SHP77 treated with DMSO at 0.1 percent for 48 hours (cell line): ENCODE measurements around the gene IP6K2.

Experiments
- DNase-seq: peaks from one replicate; lab custom pipeline; 2025; lab: John Stamatoyannopoulos, UW

Gene IP6K2

DNA sequence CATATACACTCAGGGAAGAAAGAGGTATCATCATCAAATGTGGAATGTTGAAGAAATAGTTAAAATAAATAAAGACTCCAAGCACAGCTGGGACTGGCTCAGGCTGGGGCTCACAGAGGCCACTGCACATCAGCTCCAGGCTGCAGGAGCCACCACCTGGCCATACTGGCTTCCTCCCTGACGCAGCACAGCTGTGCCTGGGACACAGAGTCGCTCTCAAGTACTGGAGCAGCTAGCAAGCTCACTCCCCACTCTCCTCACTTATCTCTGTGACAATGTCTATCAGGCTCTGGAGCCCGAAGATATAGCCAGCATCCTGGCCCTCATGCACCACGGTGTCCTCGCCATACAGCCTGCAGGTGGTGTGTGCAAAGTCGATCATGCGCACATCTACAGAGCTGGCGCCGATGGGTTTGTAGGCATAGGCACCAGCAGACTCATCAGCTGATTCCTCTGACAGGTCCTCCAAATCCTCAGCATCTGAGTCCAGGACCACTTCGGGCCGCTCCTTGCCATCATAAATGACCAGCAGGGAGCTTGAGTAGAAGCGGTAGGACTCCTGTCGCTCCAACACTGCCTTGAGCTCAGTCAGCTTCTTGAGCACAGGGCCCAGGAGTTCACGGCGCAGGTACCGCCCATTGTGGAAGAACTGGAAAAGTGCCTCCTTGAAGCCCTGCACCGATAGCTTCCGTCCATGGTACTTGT, 28.8 kb downstream of the IP6K2 start:
- DNase-seq: no peak

DNA sequence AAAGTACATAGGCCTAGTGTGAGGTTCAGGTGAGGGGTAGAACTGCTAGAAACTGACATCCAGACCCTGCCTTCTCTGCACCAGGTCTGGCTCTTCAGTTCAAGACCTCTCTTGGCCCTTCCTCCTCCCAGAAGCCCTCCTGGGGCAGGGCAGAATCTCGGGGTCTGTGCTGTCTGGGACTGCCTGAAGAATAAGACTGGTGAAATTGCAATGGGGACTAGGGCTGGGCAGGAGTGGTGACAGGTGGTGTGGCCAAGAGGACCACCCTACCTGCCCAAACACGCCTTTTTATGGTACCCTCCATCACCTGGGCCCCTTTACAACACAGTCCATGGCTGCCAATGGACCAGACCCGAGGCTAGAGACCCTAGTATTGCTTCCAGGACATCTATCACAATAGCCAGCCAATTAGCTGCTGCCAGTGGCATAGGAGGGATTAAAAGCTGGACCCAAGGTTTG, 29.8 kb downstream of the IP6K2 start:
- DNase-seq: no peak

DNA sequence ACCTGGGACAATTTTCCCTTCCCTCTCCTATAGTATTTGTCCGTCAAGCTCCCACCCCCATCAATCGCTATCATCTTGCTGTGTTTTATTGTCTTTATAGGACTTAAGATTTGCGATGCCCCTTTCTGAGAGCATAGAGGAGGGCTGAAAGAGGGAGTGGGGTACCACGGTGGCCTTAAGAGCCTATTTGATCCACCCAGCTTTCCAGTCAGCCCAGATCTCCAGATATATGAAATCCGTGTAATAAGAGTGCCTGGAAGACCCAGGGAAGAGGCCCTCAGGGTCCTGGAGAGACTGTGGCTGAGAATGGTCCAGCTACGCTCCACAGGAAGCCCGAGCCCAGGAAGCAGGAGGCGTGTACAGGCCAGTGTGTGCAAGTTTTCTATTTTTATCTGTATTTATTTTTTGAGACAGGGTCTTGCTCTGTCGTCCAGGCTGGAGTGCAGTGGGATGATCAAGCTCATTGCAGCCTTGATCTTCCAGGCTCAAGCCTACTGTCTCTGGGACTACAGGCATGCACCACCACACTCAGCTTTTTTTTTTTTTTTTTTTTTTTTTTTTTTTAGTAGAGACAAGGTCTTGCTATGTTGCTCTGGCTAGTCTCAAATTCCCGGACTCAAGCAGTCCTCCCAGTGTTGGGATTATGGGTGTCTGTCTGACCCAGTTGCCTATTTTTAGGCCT, 30.3 kb downstream of the IP6K2 start:
- DNase-seq: no peak

DNA sequence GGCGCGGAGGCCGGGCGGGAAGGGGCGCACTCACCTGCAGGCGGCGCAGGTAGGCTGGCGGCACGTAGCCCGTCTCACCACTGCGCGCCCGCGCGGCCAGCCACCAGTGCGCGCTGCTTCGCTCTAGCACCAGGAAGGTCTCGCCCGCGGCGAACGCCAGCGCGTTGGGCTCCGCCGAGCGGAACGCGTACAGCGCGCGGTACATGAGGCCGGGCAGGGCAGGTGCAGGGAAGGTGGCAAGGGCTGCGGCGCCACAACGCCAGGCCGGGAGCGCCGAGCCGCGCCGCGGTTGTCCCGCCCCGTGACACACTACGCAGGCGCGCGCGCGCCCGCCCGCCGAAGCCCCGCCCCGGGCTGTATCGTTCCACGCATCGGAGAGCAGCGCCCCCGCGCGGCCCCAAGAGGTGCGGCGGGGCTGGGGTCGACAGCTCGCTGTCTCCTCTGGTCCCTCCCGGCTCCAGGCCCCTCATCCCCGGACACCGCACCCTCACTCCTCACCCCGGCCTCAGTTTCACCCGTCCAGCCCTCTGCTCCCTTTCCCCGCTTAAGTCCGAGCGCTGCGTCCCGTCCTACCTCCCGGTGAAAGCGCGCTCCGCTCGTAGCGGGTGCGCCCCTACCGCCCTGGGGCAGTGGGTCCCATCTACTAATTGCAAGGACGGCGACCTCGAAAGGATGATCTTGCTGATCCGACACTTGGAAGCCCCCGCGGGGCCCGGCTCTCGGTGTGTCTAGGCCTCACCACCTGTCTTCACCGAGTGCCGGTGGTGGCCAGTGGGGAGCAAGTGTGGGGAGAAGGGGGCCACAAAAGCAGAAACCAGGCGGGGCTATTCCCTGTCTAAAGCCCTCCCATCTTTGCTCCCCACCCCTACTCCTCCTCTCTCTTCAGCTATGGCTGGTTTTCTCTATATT, 31.2 kb downstream of the IP6K2 start, which contains the start of gene NCKIPSD:
TSS of gene NCKIPSD (minus strand) at position 313 of the 909 bp plus-strand sequence. CDS start at position 205, 108 bp downstream.
- peak; percentile 20 for DNase-seq

DNA sequence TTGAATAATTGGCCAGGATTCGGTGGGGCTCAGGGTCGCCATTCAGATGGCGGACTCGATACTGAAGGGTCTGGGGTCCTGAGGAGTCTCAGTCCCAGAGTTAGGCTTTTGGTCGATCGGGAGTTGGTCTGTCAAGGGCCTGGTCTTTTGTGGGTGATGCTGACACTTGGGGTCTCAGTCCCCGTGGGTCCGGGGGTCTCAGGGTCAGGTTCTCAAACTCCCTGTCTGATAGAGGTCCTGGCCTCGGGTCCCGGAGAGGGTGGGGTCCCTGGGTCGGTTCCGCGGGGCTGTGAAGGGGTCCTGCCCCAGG, 31.8 kb downstream of the IP6K2 start:
- DNase-seq: no peak

DNA sequence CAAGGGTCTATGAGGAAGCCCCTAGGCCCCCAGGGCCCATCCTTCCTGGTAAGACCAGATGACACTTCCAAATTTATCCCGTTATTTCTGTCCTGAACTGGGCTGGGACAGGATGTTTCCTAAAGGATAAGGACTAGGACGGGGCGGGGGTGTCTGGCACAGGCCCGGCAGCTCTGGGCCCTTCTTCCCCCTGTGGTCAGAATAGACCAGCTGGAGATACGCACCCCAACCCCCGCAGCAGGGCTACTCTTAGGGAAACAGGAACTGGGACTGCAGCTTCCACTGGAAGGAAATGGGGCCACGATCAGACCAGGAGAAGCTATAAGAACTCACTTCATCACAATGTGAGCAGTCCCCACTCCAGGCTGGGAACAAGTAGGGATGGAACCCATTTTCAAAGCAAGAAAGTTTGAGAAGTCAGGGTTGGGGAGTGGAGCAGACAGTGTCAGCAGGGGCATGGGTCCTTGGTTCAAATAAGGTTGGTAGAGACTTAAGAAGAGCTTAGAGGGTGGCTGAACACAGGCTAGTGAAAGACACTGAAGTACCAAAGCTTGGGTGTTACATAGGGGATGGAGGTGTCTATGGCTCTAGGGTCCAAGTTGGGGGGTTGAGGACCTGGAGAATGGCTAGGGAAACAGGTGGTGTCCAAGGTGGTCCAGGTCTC, 32.4 kb downstream of the IP6K2 start:
- no peak for DNase-seq

DNA sequence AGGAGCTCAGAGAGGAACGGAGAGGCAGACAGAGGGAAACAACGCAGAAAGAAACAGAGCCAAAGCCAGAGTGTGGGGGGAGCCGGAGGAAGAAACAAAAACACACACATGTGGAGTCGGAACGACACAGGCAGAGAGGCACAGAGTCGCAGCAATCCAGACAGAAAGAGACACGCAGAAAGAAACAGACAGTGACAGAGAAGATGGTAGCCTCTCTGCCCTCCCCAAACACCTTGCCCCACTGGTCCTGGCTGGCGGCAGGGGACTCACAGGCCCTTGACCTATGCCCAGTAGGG, 33.0 kb downstream of the IP6K2 start:
- DNase-seq: no peak

DNA sequence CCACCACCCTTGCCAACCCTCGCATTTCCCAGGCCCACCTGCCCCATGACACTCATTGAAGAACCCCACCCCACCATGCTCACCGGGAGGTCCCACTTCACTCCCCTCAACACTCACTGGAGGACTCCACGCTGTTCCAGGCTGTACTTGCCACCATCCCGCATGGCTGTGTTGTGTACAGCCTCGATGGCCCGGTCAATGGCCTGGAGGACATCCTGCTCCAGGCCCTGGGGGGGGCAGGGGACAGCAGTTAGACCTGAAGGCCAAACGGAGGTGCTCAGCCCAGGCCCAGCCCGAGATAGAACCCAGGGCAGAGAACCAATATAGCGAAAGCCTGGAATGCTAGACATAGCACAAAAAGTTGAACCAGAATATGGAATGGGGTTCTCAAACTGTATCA, 34.2 kb downstream of the IP6K2 start:
- DNase-seq: no peak

DNA sequence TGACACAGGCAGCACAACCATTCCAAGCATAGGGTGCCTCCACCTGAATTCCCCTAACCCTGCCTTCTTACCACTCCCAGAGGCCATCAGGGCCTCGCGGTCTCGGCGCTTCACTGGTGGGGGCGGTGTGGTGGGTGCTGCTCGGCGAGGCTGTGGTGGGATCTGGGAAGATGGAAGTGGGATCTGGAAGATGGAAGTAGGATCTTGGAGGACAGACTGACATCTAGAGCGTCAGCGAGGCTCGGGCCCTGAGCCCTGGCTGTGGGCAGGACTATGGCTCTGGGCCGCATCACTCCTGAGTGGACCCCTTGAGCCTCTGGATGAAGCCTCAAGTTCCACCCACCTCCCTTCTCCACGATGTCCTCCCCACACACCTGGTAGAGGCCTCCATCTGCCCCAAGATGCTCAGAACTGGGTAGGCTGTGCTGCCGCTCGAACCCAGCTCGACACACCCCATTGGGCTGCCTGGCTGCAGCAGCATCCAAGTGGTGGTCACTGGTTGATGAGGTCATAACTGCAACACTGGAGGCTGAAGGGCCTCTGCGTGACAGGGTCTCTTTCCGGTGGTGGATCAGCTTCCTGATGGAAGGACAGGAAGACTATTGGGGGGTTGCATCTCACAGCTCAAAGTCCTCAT, 34.9 kb downstream of the IP6K2 start:
- DNase-seq: no peak

DNA sequence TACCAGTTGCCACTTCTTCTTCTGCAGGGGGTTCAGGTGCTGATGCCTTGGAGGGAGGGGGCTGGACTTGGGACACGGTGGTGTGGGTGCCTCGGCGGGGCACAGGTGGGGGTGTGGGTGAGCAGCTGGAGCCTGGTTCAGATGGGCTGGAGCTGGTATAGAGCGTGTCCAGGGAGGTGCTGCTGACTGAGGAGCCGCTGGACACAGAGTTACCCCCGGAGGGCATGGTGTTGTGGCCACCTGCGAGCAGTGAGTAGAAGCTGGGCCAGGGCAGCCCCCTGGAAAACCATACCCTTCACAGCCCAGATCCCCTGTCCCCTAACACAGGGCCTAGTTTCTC, 35.5 kb downstream of the IP6K2 start:
- DNase-seq: no peak

DNA sequence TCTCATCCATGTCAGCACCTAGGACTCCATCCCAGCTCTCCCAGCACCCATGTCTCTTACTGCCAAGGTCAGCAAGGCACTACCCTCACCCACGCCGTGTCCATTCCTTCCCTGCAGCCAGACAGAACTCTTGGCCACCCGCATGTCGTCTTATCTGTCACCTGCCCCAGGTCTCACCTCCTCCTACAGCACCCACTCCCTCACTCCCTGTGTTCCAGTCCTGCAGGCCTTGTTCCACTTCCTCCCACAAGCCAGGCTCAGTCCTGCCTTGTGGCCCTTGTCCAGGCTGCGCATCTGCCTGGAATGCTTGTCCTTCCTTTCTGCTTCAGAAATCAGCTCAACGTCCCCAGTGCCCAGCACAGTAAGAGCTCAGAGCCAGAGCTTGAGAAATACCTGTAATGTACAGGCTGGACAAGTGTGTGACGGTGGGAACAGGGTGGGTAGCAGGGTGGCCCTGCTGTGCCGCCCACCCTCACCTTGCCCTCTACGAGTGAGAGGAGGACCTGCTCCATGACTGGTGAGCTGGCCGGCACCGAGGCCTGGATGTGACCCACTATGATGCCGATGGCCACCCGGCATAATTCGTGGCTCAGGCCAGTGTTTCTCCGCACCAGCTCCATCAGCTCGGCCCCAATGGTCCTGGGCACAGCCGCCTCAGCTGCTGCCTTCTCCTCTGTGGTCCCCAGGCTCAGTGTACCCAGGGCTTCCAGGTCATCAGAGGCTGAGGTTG, 36.0 kb downstream of the IP6K2 start:
- no peak for DNase-seq

DNA sequence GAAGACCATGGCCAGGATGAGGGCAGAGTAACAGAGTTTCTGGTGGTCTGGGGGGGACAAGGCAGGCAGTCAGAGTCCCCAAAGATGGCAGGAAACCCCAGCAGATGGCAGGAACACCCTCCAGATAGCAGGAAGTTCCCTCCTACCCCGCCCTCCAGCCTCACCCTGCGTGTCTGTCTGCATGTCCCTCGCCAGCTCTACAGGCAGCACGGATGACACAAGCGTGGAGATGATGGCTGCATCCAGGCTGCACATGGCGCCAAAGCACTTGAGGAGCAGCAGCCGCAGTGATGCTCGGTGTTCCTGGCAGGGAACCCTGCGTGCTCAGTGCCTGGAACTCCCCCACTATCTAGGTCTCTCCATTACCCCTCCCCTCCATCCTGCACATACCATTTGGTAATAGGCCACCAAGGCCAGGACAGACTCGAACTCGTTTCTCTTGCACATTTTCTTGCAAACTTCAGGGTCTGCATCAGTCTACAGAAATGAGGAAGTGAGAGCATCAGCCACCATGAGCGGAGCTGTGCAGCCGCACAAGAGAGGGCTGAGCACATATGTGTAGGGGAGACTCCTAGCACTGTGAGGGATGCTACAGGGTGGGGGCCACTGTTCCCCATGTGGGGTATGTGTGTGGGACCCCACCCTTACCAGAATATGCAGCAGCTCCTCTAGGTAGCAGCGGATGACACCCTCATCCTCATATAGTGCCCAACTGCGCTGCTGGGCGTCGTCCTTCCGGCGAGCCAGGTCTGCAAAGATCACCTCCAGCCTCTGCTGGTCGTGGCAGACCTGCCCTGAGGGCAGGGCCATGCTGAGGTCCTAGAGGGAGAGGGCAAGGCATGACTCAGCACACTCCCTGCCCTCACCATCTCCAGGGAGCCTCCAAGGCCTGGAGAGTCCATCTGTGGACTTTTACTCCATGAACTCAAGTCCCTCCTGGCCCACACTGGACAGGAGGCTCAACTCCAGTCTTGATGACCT, 37.3 kb downstream of the IP6K2 start:
- no peak for DNase-seq

DNA sequence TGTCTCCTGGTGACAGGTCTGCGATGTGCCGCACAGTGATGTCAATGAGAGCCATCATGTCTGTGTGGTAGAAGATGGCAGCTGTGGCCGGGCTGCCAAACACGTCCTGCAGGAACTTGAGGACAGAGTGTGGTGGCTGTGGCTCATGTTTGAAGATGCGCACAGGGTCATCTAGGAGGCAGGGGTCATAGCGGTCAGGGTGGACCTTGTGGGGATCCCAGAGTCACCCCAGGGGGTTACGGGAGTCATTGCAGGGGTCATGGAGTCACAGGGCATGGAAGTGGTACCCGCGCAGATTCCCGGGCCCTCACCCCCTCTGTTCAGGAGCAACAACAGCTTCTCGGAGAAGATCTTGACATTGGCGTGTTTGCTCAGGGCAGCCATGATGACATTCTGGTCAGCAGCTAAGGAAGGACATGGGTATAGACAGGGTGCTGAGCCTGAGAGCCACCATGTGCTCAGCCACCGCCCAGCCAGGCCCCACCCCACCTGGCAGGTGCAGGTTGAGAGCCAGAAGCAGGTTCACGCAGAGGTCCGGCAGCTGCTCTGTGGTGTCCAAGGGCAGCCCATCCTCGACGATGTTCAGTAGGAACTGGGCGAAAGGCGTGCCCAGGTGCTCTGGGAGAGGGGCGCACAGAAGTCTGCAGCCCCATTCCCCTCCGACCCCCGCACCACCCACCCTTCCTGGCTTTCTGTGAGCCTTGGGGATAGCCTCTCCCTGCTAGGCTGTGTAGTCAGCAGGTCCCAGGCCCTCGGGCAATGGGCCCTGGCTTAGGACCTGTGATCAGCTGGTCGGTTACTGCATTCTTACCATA, 38.2 kb downstream of the IP6K2 start:
- DNase-seq: no peak

DNA sequence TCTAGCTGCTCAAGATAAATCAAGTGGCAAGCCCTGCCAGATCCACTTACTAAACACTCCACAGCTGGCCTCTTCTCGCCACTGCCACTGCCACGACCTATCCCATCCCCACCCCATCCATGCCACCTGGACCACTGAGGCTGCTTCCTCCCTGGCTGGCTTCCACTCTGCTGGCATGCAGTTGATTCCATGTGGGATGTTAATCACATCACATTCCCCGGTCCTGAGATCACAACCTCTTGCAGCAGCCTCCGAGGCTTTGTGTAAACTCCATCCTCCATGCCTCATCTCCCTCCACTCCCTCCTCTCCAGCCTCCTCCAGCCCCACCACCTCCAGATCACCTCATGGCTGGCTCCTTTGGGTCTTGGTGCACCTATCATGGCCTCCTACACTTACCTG, 39.0 kb downstream of the IP6K2 start:
- no peak for DNase-seq

DNA sequence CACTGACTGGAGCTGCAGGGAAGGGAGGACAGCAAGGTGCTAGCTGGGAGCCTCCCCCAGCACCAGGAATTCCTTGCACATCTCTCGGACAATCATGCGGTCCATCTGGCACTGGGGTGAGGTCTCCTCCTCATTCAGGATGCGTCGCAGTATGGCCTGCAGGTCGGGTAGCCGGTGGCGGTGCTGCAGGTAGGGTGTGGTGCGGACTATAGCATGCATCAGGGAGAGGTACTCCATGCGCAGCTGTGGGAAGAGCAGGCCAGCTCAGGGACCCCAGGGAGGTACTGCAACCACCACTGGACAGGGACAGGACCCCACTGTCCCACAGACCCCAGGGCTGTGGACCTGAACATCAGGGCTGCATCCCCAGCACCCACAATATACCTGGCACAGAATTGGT, 42.5 kb downstream of the IP6K2 start:
- DNase-seq: no peak

DNA sequence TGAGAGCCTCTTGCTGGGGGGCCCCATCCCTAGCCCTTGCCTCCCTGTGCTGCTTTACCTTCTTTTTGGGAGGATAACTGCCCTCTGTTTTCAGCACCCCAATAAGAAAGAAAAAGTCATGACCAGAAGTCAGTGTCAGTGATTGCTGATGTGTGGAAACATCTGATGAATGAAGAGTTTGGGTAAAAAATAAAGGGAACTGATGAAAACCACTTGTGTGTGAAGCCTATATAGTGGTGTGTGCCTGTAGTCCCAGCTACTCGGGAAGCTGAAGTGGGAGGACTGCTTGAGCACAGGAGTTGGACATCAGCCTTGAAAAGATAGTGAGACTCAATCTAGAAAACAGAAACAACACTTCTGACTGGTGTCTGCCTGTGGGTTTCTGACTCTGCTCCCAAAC, 44.5 kb downstream of the IP6K2 start:
- no peak for DNase-seq

DNA sequence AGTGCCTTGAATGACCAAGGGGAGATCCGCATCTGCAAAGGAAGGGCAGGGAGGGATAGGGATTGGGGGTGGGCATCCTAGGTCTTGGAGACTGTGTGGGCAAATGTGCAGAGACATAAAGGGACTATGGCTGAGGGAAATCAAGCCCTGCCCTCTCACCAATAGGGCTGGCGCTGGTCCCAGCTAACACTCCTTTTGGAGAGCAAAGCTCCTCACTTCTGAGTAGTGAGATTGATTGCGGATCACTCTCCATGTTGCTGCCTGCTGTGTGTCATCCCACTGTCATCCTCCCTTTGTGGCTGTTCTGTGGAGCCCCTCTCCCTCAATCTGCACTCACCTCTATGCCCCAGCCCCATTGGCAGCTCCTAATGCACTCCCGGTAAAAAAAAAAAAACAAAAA, 52.1 kb downstream of the IP6K2 start:
- no peak for DNase-seq

DNA sequence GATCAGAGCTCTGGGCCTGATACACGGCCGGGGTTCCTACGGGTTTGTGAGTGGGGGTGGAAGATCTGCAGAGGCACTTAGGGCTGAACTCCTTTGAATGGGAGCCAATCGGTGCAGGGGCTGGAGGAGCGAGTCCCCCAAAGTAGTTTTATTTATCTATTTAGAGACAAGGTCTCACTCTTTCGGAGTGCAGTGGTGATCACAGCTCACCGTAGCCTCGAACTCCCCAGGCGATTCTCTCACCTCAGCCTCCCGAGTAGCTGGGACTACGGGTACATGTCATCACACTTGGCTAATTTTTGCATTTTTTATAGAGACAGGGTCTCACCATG, 52.7 kb downstream of the IP6K2 start:
- no peak for DNase-seq

DNA sequence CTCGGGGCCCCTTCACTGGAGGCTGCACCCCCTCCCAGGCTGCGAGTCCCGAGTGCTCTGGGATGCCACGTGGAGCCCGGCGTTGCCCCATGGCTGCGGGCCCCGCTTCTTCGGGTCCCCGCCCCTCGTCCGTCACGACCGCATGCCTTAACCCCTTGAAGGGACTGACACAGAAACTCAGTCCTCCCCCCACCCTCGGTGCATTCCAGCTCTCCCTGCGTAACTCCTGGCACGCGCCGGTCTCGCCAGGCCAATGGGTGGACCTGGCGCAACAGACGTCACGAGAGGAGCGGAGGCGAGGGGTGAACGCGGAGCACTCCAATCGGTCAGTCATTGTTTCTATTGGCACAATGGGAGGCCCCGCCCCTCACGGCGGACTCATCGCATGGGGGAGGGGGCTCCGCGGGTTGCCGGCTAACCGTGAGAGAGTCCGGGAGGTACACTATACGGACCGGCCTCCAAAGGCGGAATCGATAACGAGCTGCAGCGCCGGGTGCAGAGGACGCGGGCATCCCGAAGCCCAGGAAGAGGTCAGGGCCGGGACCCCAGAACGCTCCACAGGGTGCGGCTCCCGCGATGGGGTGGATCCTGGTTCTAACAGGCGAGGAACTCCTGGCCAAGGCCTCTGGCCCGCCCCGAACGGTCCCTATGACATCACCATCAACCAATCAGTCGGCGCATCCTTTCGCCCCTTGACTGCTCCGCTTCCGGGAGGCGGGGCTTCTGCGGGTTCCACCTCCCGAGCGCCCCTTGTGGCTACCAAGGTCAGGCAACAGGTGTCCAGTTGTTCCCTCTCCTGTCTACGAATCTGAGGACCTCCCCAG, 53.3 kb downstream of the IP6K2 start:
- DNase-seq: peak; percentile 97
